Endothelial cell of umbilical vein (primary cell): Measurements from ENCODE around the gene ATOH7. TPM values are rescaled to one million over a fixed set of nuclear protein-coding genes. Genes with fewer than 3 reads are reported as not detected.

Source experiments
- BruUV-seq: library from RNA; stranded (reverse); fragments of 400-500 nt; replicated peaks from 2 replicates; lab custom pipeline; 2021; lab: Mats Ljungman, UMichigan
- CTCF ChIA-PET: fragments of 300-600, 350-600 bp; sonication (Branson Sonifier 250); formaldehyde crosslinking; loops from one replicate; lab custom pipeline; 2021; ENCODE audit warnings: antibody characterized with exemption, inconsistent platforms; lab: Charles Lee
- POLR2A ChIA-PET: fragments of 300-600, 350-600 bp; sonication (Branson Sonifier 250); formaldehyde crosslinking; loops from one replicate; lab custom pipeline; 2021; ENCODE audit warnings: antibody characterized with exemption, inconsistent platforms; lab: Charles Lee
- DNase-seq: peaks from one replicate; pipeline ENCODE4 v3.0.0-alpha.2; 2011; ENCODE audit warnings: low read depth, low spot score
- FAIRE-seq: peaks from 2 replicates; lab custom pipeline; 2011; peaks lifted over from hg19 to GRCh38; lab: Jason Lieb, UNC
- H2AFZ ChIP-seq: 2 replicates; pipeline ENCODE4 v1.6.0; 2012; ENCODE audit warnings: low read depth, low read length, control low read depth, inconsistent platforms
- H3K27ac ChIP-seq: 2 replicates; pipeline ENCODE4 v1.5.1; 2011; ENCODE audit warnings: low read depth, mild to moderate bottlenecking, control low read depth, low read length, moderate library complexity; ENCODE audit not compliant: insufficient read depth
- H3K27me3 ChIP-seq, 2 experiments: 2 replicates each; pipeline versions ENCODE4 v1.6.0 to v1.6.1; 2011; ENCODE audit warnings: low read length in 2 of 2, mixed read lengths in 1 of 2; ENCODE audit not compliant: control insufficient read depth in 2 of 2, insufficient read depth in 2 of 2
- H3K36me3 ChIP-seq, 2 experiments: 2 replicates in 1 of 2; 3 replicates in 1 of 2; pipeline ENCODE4 v1.5.1; 2011; ENCODE audit warnings: low read length in 2 of 2, mild to moderate bottlenecking in 1 of 2, moderate library complexity in 1 of 2; ENCODE audit not compliant: control insufficient read depth in 2 of 2, insufficient read depth in 2 of 2; ENCODE audit errors: extremely low read depth in 1 of 2
- H3K4me1 ChIP-seq: 3 replicates; pipeline ENCODE4 v1.5.1; 2011; ENCODE audit warnings: mild to moderate bottlenecking, low read length; ENCODE audit not compliant: control insufficient read depth, insufficient read depth; ENCODE audit errors: extremely low read depth
- H3K4me2 ChIP-seq: 2 replicates; pipeline ENCODE4 v1.6.1; 2011; ENCODE audit warnings: low read length, control low read depth, mixed read lengths; ENCODE audit not compliant: insufficient read depth
- H3K4me3 ChIP-seq, 3 experiments: fragments of 200-600 bp in 1 of 3; sonication (generic), shearing (Covaris generic) in 1 of 3; replicated peaks in 1 of 3; 2 replicates each; pipeline ENCODE4 v1.5.1; 2011 to 2016; ENCODE audit warnings: control low read depth in 3 of 3, low read length in 3 of 3, mild to moderate bottlenecking in 2 of 3, inconsistent platforms in 1 of 3, low read depth in 1 of 3, moderate library complexity in 1 of 3; ENCODE audit not compliant: insufficient read depth in 1 of 3
- H3K79me2 ChIP-seq: 2 replicates; pipeline ENCODE4 v1.6.0; 2012; ENCODE audit warnings: low read length, inconsistent platforms; ENCODE audit not compliant: control insufficient read depth, insufficient read depth
- H3K9ac ChIP-seq: replicated peaks from 2 replicates; pipeline ENCODE3; 2011; ENCODE audit warnings: low read length, control low read depth; ENCODE audit not compliant: insufficient read depth; ENCODE audit errors: extremely low read depth
- H3K9me1 ChIP-seq: replicated peaks from 3 replicates; pipeline ENCODE4 v1.6.0; 2011; ENCODE audit warnings: mild to moderate bottlenecking, low read length; ENCODE audit not compliant: control insufficient read depth, insufficient read depth; ENCODE audit errors: extremely low read depth
- H3K9me3 ChIP-seq: replicated peaks from 2 replicates; pipeline ENCODE4 v1.5.1; 2012; ENCODE audit warnings: low read length, inconsistent platforms; ENCODE audit not compliant: control insufficient read depth, insufficient read depth
- H4K20me1 ChIP-seq: replicated peaks from 2 replicates; pipeline ENCODE3; 2011; ENCODE audit warnings: mild to moderate bottlenecking, low read length; ENCODE audit not compliant: control insufficient read depth, insufficient read depth; ENCODE audit errors: extremely low read depth
- EZH2 ChIP-seq: IDR thresholded peaks from 2 replicates; pipeline ENCODE4 v1.6.1; 2012; ENCODE audit warnings: borderline replicate concordance, low read depth, mild to moderate bottlenecking, moderate library complexity, low read length, inconsistent platforms; ENCODE audit not compliant: severe bottlenecking
- FOS ChIP-seq: IDR thresholded peaks from 2 replicates; pipeline ENCODE4 v1.6.1; 2011; ENCODE audit warnings: mild to moderate bottlenecking, low read length, moderate library complexity, borderline replicate concordance; ENCODE audit not compliant: insufficient read depth
- GATA2 ChIP-seq: IDR thresholded peaks from 2 replicates; pipeline ENCODE4 v1.7.0; 2011; ENCODE audit warnings: low read depth, mild to moderate bottlenecking, moderate library complexity, mixed read lengths, low read length; ENCODE audit not compliant: insufficient read length, insufficient read depth
- JUN ChIP-seq: IDR thresholded peaks from 2 replicates; pipeline ENCODE4 v1.6.1; 2011; ENCODE audit warnings: borderline replicate concordance, low read depth; ENCODE audit not compliant: insufficient read length, insufficient read depth
- MAX ChIP-seq: IDR thresholded peaks from 2 replicates; pipeline ENCODE4 v1.6.1; 2011; ENCODE audit not compliant: insufficient read depth, insufficient read length
- MYC ChIP-seq: IDR thresholded peaks from one replicate; pipeline ENCODE4 v1.6.1; 2011; ENCODE audit warnings: mild to moderate bottlenecking, low read depth, low read length
- POLR2A ChIP-seq: IDR thresholded peaks from 2 replicates; pipeline ENCODE4 v1.6.1; 2012; ENCODE audit warnings: low read depth, mild to moderate bottlenecking, control low read depth, low read length
- POLR2AphosphoS5 ChIP-seq: IDR thresholded peaks from 2 replicates; pipeline ENCODE4 v1.6.1; 2012; ENCODE audit warnings: low read depth, mild to moderate bottlenecking, control low read depth, low read length, moderate library complexity; ENCODE audit not compliant: insufficient read depth
- dilution Hi-C: fragments of 300-500 bp; cut with MboI; formaldehyde crosslinking; loops from one replicate; pipeline ENCODE4 v1.15.0; 2019; ENCODE audit warnings: low sequenced_read_pairs; ENCODE audit not compliant: extremely low pct_ligation_motif_present
- intact Hi-C: fragments of 100-400 bp; cut with micrococcal nuclease; formaldehyde crosslinking; loops from one replicate; pipeline ENCODE4 v1.10.0; 2022
- polyA plus RNA-seq, 4 experiments: library from polyadenylated mRNA; depleted of rRNA in 3 of 4; stranded (reverse) in 3 of 4; unstranded in 1 of 4; fragments of >200 nt; gene quantifications; 2 replicates each; pipeline versions ENCODE4 v1.2.1 to v1.2.3, GENCODE V29; 2011 to 2012; ENCODE audit warnings: missing spikeins in 1 of 4
- total RNA-seq: library from RNA; stranded (reverse); gene quantifications from 2 replicates; pipeline ENCODE4 v1.2.3, GENCODE V29; 2021
- TF ChIP-seq, protein P1 (sequence below), 2 donors: IDR thresholded peaks; 1 replicate in 1 of 2; 2 replicates in 1 of 2; pipeline ENCODE4 v1.5.1; 2011; ENCODE audit warnings: low read length in 2 of 2, mild to moderate bottlenecking in 2 of 2, moderate library complexity in 2 of 2, control low read depth in 1 of 2, inconsistent platforms in 1 of 2, low read depth in 1 of 2; ENCODE audit not compliant: insufficient read depth in 1 of 2; ENCODE audit errors: extremely low read depth in 1 of 2

Gene ATOH7
- total and polyA plus RNA-seq, 2 donors (not counting 3 experiments of a cell fraction or from before 2014, with no cell fraction given), result not detected

GRCh38 chr10:68222391-68222790 lies 9.5 kb downstream of the ATOH7 start:
- Histone ChIP-seq H3K9me3 (no peaks in the 10 kb centered on the region), H3K79me2 (no peaks in the 10 kb centered on the region), H4K20me1 (no peaks in the 10 kb centered on the region), H3K4me1 (no peaks in the 10 kb centered on the region), H3K9me1 (no peaks in the 10 kb centered on the region), H3K36me3 (no peaks in the 10 kb centered on the region), H3K4me2 (no peak overlapping the region), H2AFZ (no peak overlapping the region), H3K9ac (no peak overlapping the region), H3K27ac (no peak overlapping the region), H3K27me3 (peaks cover 2 to 4% of the 10 kb centered on the region in 2 experiments), H3K4me3 (no peak overlapping the region)
- dilution Hi-C loops, result no loop called here
- no TSS peak for BruUV-seq
- DNase-seq (no peak), FAIRE-seq (no peak)
- TF ChIP-seq, protein P1, sequence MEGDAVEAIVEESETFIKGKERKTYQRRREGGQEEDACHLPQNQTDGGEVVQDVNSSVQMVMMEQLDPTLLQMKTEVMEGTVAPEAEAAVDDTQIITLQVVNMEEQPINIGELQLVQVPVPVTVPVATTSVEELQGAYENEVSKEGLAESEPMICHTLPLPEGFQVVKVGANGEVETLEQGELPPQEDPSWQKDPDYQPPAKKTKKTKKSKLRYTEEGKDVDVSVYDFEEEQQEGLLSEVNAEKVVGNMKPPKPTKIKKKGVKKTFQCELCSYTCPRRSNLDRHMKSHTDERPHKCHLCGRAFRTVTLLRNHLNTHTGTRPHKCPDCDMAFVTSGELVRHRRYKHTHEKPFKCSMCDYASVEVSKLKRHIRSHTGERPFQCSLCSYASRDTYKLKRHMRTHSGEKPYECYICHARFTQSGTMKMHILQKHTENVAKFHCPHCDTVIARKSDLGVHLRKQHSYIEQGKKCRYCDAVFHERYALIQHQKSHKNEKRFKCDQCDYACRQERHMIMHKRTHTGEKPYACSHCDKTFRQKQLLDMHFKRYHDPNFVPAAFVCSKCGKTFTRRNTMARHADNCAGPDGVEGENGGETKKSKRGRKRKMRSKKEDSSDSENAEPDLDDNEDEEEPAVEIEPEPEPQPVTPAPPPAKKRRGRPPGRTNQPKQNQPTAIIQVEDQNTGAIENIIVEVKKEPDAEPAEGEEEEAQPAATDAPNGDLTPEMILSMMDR (IDR thresholded peaks at IDR 0.05; ENCODE audit: extremely low read depth in 1 of 2, insufficient read depth in 1 of 2, low read depth in 1 of 2, low read length in 2 of 2), result no peak
- TF ChIP-seq EZH2 (no peak), POLR2AphosphoS5 (no peak), GATA2 (no peak), FOS (no peak), MYC (no peak), JUN (no peak), MAX (no peak), POLR2A (no peak)
- ChIA-PET POLR2A (no interaction called here), CTCF (interaction anchor here (1.1 kb wide), 1 partner anchor 9 kb away, joined by 5 read pairs; no protein-coding TSS in a partner anchor)
- intact Hi-C loops, result no loop called here
